NCI-H1092 (cell line): ENCODE measurements around the gene NR1D2.

Source experiments
- DNase-seq: peaks from one replicate; lab custom pipeline; 2025; lab: John Stamatoyannopoulos, UW

Gene NR1D2

GRCh38 chr3:23931597-23931996 is 13.5 kb upstream of the NR1D2 start:
- no peak for DNase-seq

GRCh38 chr3:23932571-23932970 is 12.5 kb upstream of the NR1D2 start:
- DNase-seq, result no peak

GRCh38 chr3:23934253-23934652 is 10.8 kb upstream of the NR1D2 start:
- DNase-seq, result no peak

GRCh38 chr3:23937296-23937695 is 7.8 kb upstream of the NR1D2 start:
- no peak for DNase-seq

- no peak for DNase-seq
Observed at GRCh38 chr3:23938688-23939087, 6.4 kb upstream of the NR1D2 start.

- DNase-seq, result no peak
Observed at GRCh38 chr3:23940775-23941174, 4.3 kb upstream of the NR1D2 start.

GRCh38 chr3:23941440-23941839 is 3.6 kb upstream of the NR1D2 start:
- no peak for DNase-seq

GRCh38 chr3:23942546-23942945 is 2.5 kb upstream of the NR1D2 start:
- no peak for DNase-seq

GRCh38 chr3:23944007-23944783 is 891 bp upstream of the NR1D2 start:
- DNase-seq, result no peak

- DNase-seq, result no peak
Observed at GRCh38 chr3:23945663-23945912, 502 bp downstream of the NR1D2 start.

GRCh38 chr3:23945913-23946687 is 1.0 kb downstream of the NR1D2 start:
- DNase-seq, result peak; percentile 90

- DNase-seq, result no peak
Observed at GRCh38 chr3:23948761-23949160, 3.7 kb downstream of the NR1D2 start.

- DNase-seq, result peak; percentile 2
Observed at GRCh38 chr3:23949784-23950183, 4.7 kb downstream of the NR1D2 start.

GRCh38 chr3:23950293-23950692 is 5.2 kb downstream of the NR1D2 start:
- no peak for DNase-seq

- no peak for DNase-seq
Observed at GRCh38 chr3:23952646-23953045, 7.6 kb downstream of the NR1D2 start.

GRCh38 chr3:23953523-23953922 is 8.4 kb downstream of the NR1D2 start:
- DNase-seq, result no peak

- DNase-seq, result no peak
Observed at GRCh38 chr3:23954144-23954543, 9.1 kb downstream of the NR1D2 start.

GRCh38 chr3:23956701-23957100 is 11.6 kb downstream of the NR1D2 start:
- DNase-seq, result no peak

GRCh38 chr3:23959135-23959900 is 14.2 kb downstream of the NR1D2 start:
- DNase-seq, result no peak

- no peak for DNase-seq
Observed at GRCh38 chr3:23960649-23961048, 15.6 kb downstream of the NR1D2 start.

- DNase-seq, result no peak
Observed at GRCh38 chr3:23961066-23961465, 16.0 kb downstream of the NR1D2 start.

- no peak for DNase-seq
Observed at GRCh38 chr3:23961913-23962312, 16.8 kb downstream of the NR1D2 start.
